Heart left ventricle (tissue), 13 donors: ENCODE measurements around the gene SLC43A1.

Source experiments
- CTCF ChIP-seq, 12 donors: fragments of 200-600 bp; sonication (generic) in 4 of 12; IDR thresholded peaks; one replicate each; pipeline versions ENCODE4 v1.5.0 to v1.8.0; 2018 to 2022; ENCODE audit warnings: antibody characterized with exemption in 12 of 12, mild to moderate bottlenecking in 5 of 12
- POLR2A ChIP-seq, 2 donors: fragments of 450-650 bp; IDR thresholded peaks; one replicate each; pipeline ENCODE4 v1.6.1; 2017; ENCODE audit warnings: antibody characterized with exemption in 2 of 2, mild to moderate bottlenecking in 2 of 2, moderate library complexity in 2 of 2
- donor health status: ischemic (EF 13 %, LVEDD 7.1; RV severe dilation, severe dysfunction).
- donor health status: DM: no; HTN: yes; CAD: no.
- donor health status: DM: no; HTN: no; CAD: no.
- donor health status: ischemic (EF 25% LVEDD 6.9; RV normal size, moderate dysfunction).
- donor health status: ischemic (EF 25% LVEDD 5.7; RV mildly dilated, moderate dysfunction).
- donor health status: ischemic (EF 35%, LVEDD 5.7; RV mildly dilated, moderate dysfunction).
- donor health status: nonischemic (EF 11% LVEDD 7.7; RV severe dilation, severe dysfunction).
- donor health status: DM: yes; HTN: yes; CAD: no.
- donor health status: PGD.
- donor health status: ischemic (EF 29% LVEDD 5.4; RV normal size, mild dysfunction).
- donor health status: nonischemic (EF 23%, LVEDD 6.1; RV moderate dilation, normal function).

- TF ChIP-seq CTCF (IDR thresholded peaks at IDR 0.05), result no peak
- TF ChIP-seq POLR2A (IDR thresholded peaks at IDR 0.05), result no peak
Measured at GRCh38 chr11:57479911-57480310, 35.6 kb downstream of the SLC43A1 start.
